HepG2 (cell line): ENCODE measurements around the gene FAM222B. TPM values are rescaled to one million over a fixed set of nuclear protein-coding genes. Genes with fewer than 3 reads are reported as not detected.

Experiments
- DPF2 ChIP-seq: sonication (generic); formaldehyde crosslinking; IDR thresholded peaks from 2 replicates; pipeline ENCODE4 v1.4.0; 2020; ENCODE audit warnings: mild to moderate bottlenecking, low read depth, missing genetic modification reagents, borderline replicate concordance
- ELF1 ChIP-seq: sonication (generic); formaldehyde crosslinking; IDR thresholded peaks from 2 replicates; pipeline ENCODE4 v1.4.0; 2020; ENCODE audit warnings: missing genetic modification reagents
- EP300 ChIP-seq, 3 experiments: sonication (generic) in 1 of 3; formaldehyde crosslinking in 1 of 3; IDR thresholded peaks; 2 replicates each; pipeline versions ENCODE4 v1.5.1 to v1.6.1; 2011 to 2020; ENCODE audit warnings: low read depth in 2 of 3, low read length in 2 of 3, borderline replicate concordance in 1 of 3, improper control_type of control experiment in 1 of 3, mild to moderate bottlenecking in 1 of 3, missing genetic modification reagents in 1 of 3, moderate library complexity in 1 of 3
- FOSL2 ChIP-seq: sonication (generic); formaldehyde crosslinking; IDR thresholded peaks from 2 replicates; pipeline ENCODE4 v1.4.0; 2020; ENCODE audit warnings: missing genetic modification reagents
- MXD3 ChIP-seq: IDR thresholded peaks from 2 replicates; pipeline ENCODE4 v1.6.1; 2016; ENCODE audit warnings: mild to moderate bottlenecking, missing biosample characterization, missing genetic modification reagents
- NR2F6 ChIP-seq, 2 experiments: IDR thresholded peaks; 2 replicates each; pipeline ENCODE4 v1.6.1; 2016; ENCODE audit warnings: antibody characterized with exemption in 1 of 2, mild to moderate bottlenecking in 1 of 2
- RELA ChIP-seq: sonication (generic); formaldehyde crosslinking; IDR thresholded peaks from 2 replicates; pipeline ENCODE4 v1.4.0; 2020; ENCODE audit warnings: missing genetic modification reagents
- RERE ChIP-seq: IDR thresholded peaks from 2 replicates; pipeline ENCODE4 v1.6.1; 2016; ENCODE audit warnings: low read depth, missing genetic modification reagents, missing compliant biosample characterization
- SAFB2 ChIP-seq: sonication (generic); formaldehyde crosslinking; IDR thresholded peaks from 2 replicates; pipeline ENCODE4 v1.5.1; 2020; ENCODE audit warnings: missing genetic modification reagents, low read depth, mild to moderate bottlenecking, borderline replicate concordance
- SIN3B ChIP-seq: fragments of 150-350 bp; IDR thresholded peaks from 2 replicates; pipeline ENCODE4 v1.6.1; 2014; ENCODE audit warnings: low read length
- ZKSCAN8 ChIP-seq: IDR thresholded peaks from 2 replicates; pipeline ENCODE4 v1.6.1; 2016; ENCODE audit warnings: borderline replicate concordance, missing genetic modification reagents, missing compliant biosample characterization
- ZNF20 ChIP-seq: sonication (generic); formaldehyde crosslinking; IDR thresholded peaks from 2 replicates; pipeline ENCODE4 v1.4.0; 2020; ENCODE audit warnings: mild to moderate bottlenecking, moderate library complexity, missing genetic modification reagents
- ZNF792 ChIP-seq: IDR thresholded peaks from 2 replicates; pipeline ENCODE4 v1.6.1; 2016
- ZNF850 ChIP-seq: sonication (generic); formaldehyde crosslinking; conservative IDR thresholded peaks from 2 replicates; pipeline ENCODE4 v1.9.0; 2021; ENCODE audit warnings: mild to moderate bottlenecking, missing genetic modification reagents
- polyA plus RNA-seq, 8 experiments: library from polyadenylated mRNA; depleted of rRNA in 3 of 8; stranded (reverse) in 7 of 8; unstranded in 1 of 8; fragments of >200 nt; fragmentation: Illumina TruSeq in 4 of 8; extraction: Trizol in 4 of 8; gene quantifications; 2 replicates each; pipeline versions ENCODE4 v1.2.1 to v1.2.3, GENCODE V29; 2011 to 2016; ENCODE audit warnings: low read depth in 4 of 8, missing spikeins in 1 of 8, mixed read lengths in 1 of 8; ENCODE audit not compliant: insufficient read depth in 1 of 8
- total RNA-seq, 5 experiments: library from RNA; depleted of rRNA; stranded (reverse); fragments of >200 nt; fragmentation: Illumina TruSeq; extraction: Trizol; gene quantifications; 2 replicates each; pipeline ENCODE4 v1.2.3, GENCODE V29; 2016; ENCODE audit warnings: low read depth in 1 of 5
- TF ChIP-seq, protein P1 (sequence below): sonication (generic); formaldehyde crosslinking; conservative IDR thresholded peaks from 2 replicates; pipeline ENCODE4 v1.8.0; 2022; ENCODE audit warnings: low read depth, missing genetic modification reagents
- TF ChIP-seq, protein P2 (sequence below): sonication (generic); formaldehyde crosslinking; IDR thresholded peaks from 2 replicates; pipeline ENCODE4 v1.5.0; 2020; ENCODE audit warnings: mild to moderate bottlenecking, missing genetic modification reagents, borderline replicate concordance

Gene FAM222B
- total and polyA plus RNA-seq, 2 of the 13 experiments (the other 11 are each of a cell fraction or from before 2014, with no cell fraction given) = 3.5 to 7.3 TPM

- TF ChIP-seq, protein P1, sequence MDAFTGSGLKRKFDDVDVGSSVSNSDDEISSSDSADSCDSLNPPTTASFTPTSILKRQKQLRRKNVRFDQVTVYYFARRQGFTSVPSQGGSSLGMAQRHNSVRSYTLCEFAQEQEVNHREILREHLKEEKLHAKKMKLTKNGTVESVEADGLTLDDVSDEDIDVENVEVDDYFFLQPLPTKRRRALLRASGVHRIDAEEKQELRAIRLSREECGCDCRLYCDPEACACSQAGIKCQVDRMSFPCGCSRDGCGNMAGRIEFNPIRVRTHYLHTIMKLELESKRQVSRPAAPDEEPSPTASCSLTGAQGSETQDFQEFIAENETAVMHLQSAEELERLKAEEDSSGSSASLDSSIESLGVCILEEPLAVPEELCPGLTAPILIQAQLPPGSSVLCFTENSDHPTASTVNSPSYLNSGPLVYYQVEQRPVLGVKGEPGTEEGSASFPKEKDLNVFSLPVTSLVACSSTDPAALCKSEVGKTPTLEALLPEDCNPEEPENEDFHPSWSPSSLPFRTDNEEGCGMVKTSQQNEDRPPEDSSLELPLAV (CRISPR knock-in tag) = no peak
- TF ChIP-seq ELF1 (CRISPR knock-in tag) (no peak), ZKSCAN8 (CRISPR knock-in tag) (peak; percentile 52; the same call in 1 of the 2 replicates), ZNF850 (CRISPR knock-in tag) (no peak), FOSL2 (no peak; the same call in 1 of the 2 replicates), ZNF20 (no peak), NR2F6 (IDR thresholded peaks at IDR 0.05) (no peak), NR2F6 (CRISPR knock-in tag; IDR thresholded peaks at IDR 0.05) (peak; percentile 12; the same call in 1 of the 2 replicates), DPF2 (CRISPR knock-in tag) (no peak), EP300 (IDR thresholded peaks at IDR 0.05; ENCODE audit: low read depth in 2 of 2, low read length in 2 of 2) (peak in 1 of 2 experiments; percentile 14; a peak in 1 of 4 replicates), EP300 (CRISPR knock-in tag; IDR thresholded peaks at IDR 0.05; ENCODE audit: borderline replicate concordance) (no peak; the same call in 1 of the 2 replicates), SIN3B (peak; percentile 66; the same call in 1 of the 2 replicates), ZNF792 (peak; percentile 28; the same call in 1 of the 2 replicates), RERE (no peak), SAFB2 (CRISPR knock-in tag) (no peak), RELA (0 out of 2 replicates have a peak, but pooled peaks have one; percentile 37), MXD3 (CRISPR knock-in tag) (no peak; the same call in 1 of the 2 replicates)
- TF ChIP-seq, protein P2, sequence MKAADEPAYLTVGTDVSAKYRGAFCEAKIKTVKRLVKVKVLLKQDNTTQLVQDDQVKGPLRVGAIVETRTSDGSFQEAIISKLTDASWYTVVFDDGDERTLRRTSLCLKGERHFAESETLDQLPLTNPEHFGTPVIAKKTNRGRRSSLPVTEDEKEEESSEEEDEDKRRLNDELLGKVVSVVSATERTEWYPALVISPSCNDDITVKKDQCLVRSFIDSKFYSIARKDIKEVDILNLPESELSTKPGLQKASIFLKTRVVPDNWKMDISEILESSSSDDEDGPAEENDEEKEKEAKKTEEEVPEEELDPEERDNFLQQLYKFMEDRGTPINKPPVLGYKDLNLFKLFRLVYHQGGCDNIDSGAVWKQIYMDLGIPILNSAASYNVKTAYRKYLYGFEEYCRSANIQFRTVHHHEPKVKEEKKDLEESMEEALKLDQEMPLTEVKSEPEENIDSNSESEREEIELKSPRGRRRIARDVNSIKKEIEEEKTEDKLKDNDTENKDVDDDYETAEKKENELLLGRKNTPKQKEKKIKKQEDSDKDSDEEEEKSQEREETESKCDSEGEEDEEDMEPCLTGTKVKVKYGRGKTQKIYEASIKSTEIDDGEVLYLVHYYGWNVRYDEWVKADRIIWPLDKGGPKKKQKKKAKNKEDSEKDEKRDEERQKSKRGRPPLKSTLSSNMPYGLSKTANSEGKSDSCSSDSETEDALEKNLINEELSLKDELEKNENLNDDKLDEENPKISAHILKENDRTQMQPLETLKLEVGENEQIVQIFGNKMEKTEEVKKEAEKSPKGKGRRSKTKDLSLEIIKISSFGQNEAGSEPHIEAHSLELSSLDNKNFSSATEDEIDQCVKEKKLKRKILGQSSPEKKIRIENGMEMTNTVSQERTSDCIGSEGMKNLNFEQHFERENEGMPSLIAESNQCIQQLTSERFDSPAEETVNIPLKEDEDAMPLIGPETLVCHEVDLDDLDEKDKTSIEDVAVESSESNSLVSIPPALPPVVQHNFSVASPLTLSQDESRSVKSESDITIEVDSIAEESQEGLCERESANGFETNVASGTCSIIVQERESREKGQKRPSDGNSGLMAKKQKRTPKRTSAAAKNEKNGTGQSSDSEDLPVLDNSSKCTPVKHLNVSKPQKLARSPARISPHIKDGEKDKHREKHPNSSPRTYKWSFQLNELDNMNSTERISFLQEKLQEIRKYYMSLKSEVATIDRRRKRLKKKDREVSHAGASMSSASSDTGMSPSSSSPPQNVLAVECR (CRISPR knock-in tag) = peak; percentile 86
These were observed 115.7 kb downstream of the FAM222B start (continued) for GRCh38 chr17:28726627-28727491.
